Activated naive CD4-positive, alpha-beta T cell treated with anti-CD3 and anti-CD28 coated beads, Interleukin-2, amount 10 ng/mL, durations not matched to agents 7 days and 5 days (primary cell): Measurements from ENCODE around the gene UFSP1.

Experiments used
- CTCF ChIA-PET: fragments of 350-600 bp; sonication (Branson Sonifier 250); formaldehyde crosslinking; loops from one replicate; lab custom pipeline; 2021; ENCODE audit warnings: antibody characterized with exemption; lab: Charles Lee
- DNase-seq: peaks from one replicate; pipeline ENCODE4 v3.0.0-alpha.2; 2020
- H3K27ac Mint-ChIP-seq: one replicate; pipeline ENCODE4 v1.8.0; 2021; ENCODE audit warnings: mild to moderate bottlenecking, moderate library complexity, mixed read lengths
- H3K27me3 Mint-ChIP-seq: one replicate; pipeline ENCODE4 v1.8.0; 2021; ENCODE audit warnings: mild to moderate bottlenecking, mixed read lengths
- H3K36me3 Mint-ChIP-seq: one replicate; pipeline ENCODE4 v1.8.0; 2021; ENCODE audit warnings: mixed read lengths
- H3K4me1 Mint-ChIP-seq: one replicate; pipeline ENCODE4 v1.8.0; 2021; ENCODE audit warnings: mixed read lengths
- H3K4me3 Mint-ChIP-seq: one replicate; pipeline ENCODE4 v1.8.0; 2021; ENCODE audit warnings: mild to moderate bottlenecking, moderate library complexity, mixed read lengths
- H3K9me3 Mint-ChIP-seq: one replicate; pipeline ENCODE4 v1.8.0; 2021; ENCODE audit warnings: mixed read lengths

Gene UFSP1

GRCh38 chr7:100882201-100882600 is 7.3 kb downstream of the UFSP1 start:
- peaks cover 85% of the 10 kb centered on the region for H3K36me3 Mint-ChIP-seq
- H3K4me1 Mint-ChIP-seq = peaks cover 59% of the 10 kb centered on the region
- H3K4me3 Mint-ChIP-seq = no peak overlapping the region
- CTCF ChIA-PET = no interaction called here
- DNase-seq = no peak
- H3K9me3 Mint-ChIP-seq = no peaks in the 10 kb centered on the region
- H3K27me3 Mint-ChIP-seq = no peaks in the 10 kb centered on the region
- no peak overlapping the region for H3K27ac Mint-ChIP-seq

DNA sequence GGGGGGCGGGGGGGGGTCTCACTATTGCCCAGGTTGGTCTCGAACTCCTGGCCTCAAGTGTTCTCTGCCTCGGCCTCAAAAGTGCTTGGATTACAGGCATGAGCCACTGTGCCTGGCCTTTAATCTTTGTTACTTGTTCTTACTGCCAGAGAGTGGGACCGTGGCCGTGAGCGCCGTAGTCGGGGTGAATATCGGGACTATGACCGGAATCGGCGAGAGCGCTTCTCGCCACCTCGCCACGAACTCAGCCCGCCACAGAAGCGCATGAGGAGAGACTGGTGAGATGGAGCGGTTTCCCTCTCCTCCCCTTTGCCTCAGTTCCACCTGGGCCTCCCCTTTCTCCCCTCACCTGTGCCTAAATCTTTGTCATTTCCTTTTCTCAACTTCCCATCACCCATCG is 8.4 kb downstream of the UFSP1 start:
- no peak for DNase-seq
- no peaks in the 10 kb centered on the region for H3K9me3 Mint-ChIP-seq
- peaks cover 58% of the 10 kb centered on the region for H3K4me1 Mint-ChIP-seq
- no peak overlapping the region for H3K4me3 Mint-ChIP-seq
- no peaks in the 10 kb centered on the region for H3K27me3 Mint-ChIP-seq
- CTCF ChIA-PET = interaction anchor here (0.5 kb wide), 1 partner anchor 255 kb away, joined by 4 read pairs; no protein-coding TSS in a partner anchor
- peaks cover 81% of the 10 kb centered on the region for H3K36me3 Mint-ChIP-seq
- peak overlapping the region; percentile 77 for H3K27ac Mint-ChIP-seq

DNA sequence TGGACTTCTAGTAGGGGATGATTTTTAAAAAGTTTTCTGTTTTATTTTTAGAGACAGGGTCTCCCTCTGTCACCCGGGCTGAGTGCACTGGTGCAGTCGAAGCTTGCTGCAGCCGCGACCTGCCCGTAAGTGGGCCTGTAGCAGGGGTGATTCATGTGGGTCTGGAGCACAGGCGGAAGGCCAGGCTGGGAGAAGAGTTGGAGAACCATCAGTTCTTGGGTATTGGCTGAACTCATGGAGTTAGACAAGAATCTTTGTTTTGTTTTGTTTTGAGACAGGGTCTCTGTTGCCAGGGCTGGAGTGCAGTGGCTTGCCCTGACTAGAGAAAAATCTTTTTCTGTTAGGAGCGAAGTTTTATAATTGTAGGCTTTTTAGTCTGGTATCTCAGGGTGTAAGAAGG is 8.9 kb downstream of the UFSP1 start:
- Mint-ChIP-seq H3K27ac (no peak overlapping the region), H3K4me1 (peaks cover 57% of the 10 kb centered on the region), H3K36me3 (peaks cover 78% of the 10 kb centered on the region), H3K27me3 (no peaks in the 10 kb centered on the region), H3K4me3 (no peak overlapping the region), H3K9me3 (no peaks in the 10 kb centered on the region)
- no peak for DNase-seq
- CTCF ChIA-PET = no interaction called here

DNA sequence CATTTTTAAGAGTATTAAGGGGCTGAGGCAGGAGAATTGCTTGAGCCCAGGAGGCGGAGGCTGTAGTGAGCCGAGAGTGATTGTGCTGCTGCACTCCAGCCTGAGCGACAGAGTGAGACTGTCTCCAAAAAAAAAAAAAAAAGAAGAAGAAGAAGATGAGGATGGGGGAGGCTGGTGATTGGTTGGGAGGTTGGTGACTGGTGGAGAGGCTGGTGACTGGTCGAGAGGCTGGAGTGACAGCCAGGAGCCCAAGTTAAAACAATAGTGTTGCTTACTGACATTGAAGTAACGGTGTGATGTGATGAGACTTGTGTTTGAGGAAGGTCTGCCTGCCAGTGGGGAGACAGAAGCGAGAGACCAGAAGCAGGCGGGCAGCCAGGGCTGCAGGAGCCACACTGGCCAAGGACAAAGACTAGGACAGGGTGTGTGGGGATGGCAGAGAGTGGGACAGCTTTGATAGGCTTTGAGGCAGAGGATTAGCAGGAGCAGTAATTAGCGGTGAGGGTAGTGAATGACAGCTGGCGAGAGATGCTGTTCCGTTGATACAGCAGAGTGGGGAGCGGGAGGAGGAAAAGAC is 9.7 kb downstream of the UFSP1 start:
- CTCF ChIA-PET = interaction anchor here (0.6 kb wide), 1 partner anchor 179 kb away, joined by 3 read pairs; no protein-coding TSS in a partner anchor
- Mint-ChIP-seq H3K36me3 (peaks cover 76% of the 10 kb centered on the region), H3K4me3 (no peak overlapping the region), H3K27me3 (peaks cover 3% of the 10 kb centered on the region), H3K4me1 (peaks cover 59% of the 10 kb centered on the region), H3K27ac (peak overlapping the region; percentile 8), H3K9me3 (no peaks in the 10 kb centered on the region)
- no peak for DNase-seq

- H3K4me3 Mint-ChIP-seq = no peak overlapping the region
- CTCF ChIA-PET = no interaction called here
Observed at GRCh38 chr7:100878685-100879084, 10.8 kb downstream of the UFSP1 start.

DNA sequence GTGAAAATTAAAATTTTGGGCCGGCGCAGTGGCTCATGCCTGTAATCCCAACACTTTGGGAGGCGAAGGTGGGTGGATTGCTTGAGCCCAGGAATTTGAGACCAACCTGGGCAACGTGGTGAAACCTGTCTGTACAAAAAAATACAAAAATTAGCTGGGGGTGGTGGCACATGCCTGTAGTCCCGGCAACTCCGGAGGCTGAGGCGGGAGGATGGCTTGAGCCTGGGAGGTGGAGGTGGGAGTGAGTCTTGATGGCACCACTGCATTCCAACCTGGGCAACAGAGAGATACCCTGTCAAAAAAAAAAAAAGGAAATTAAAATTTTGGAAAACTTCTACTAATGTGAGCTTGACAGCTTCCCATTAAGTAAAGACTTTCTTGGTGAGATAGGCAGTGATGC is 11.5 kb downstream of the UFSP1 start:
- Mint-ChIP-seq H3K27ac (no peak overlapping the region), H3K4me3 (no peak overlapping the region), H3K9me3 (no peaks in the 10 kb centered on the region), H3K4me1 (peaks cover 66% of the 10 kb centered on the region), H3K36me3 (peaks cover 74% of the 10 kb centered on the region), H3K27me3 (peaks cover 6% of the 10 kb centered on the region)
- DNase-seq = no peak
- CTCF ChIA-PET = interaction anchor here (0.9 to 2.2 kb wide), 2 partner anchors 25 to 199 kb away, joined by 3 to 7 read pairs; partner anchors contain the start of gene SLC12A9

More at GRCh38 chr7:100878685-100879084, 10.8 kb downstream of the UFSP1 start:
- no peaks in the 10 kb centered on the region for H3K9me3 Mint-ChIP-seq
- no peak for DNase-seq
- H3K27ac Mint-ChIP-seq = peak overlapping the region; percentile 20
- H3K27me3 Mint-ChIP-seq = peaks cover 6% of the 10 kb centered on the region
- H3K4me1 Mint-ChIP-seq = peaks cover 66% of the 10 kb centered on the region
- peaks cover 75% of the 10 kb centered on the region for H3K36me3 Mint-ChIP-seq

- peak; percentile 60 for DNase-seq
- Mint-ChIP-seq H3K4me3 (peak overlapping the region; percentile 97), H3K27ac (peak overlapping the region; percentile 98), H3K27me3 (peaks cover 6% of the 10 kb centered on the region), H3K4me1 (peaks cover 58% of the 10 kb centered on the region), H3K9me3 (no peaks in the 10 kb centered on the region), H3K36me3 (peaks cover 63% of the 10 kb centered on the region)
- CTCF ChIA-PET = interaction anchor here (1.3 to 1.9 kb wide), 3 partner anchors 14 to 170 kb away, joined by 4 to 7 read pairs (median 5); partner anchors contain the start of genes POP7, SLC12A9 and UFSP1
Observed at GRCh38 chr7:100875356-100875751, 14.2 kb downstream of the UFSP1 start.

GRCh38 chr7:100874577-100875355 is 14.7 kb downstream of the UFSP1 start, which contains the start of gene SRRT:
Gene SRRT, plus strand, starts transcription at chr7:100875103. Its CDS starts 488 bp downstream, at chr7:100875591.
- peak within 1 kb of the TSS; percentile 97 for H3K4me3 Mint-ChIP-seq
- no peaks in the 10 kb centered on the region for H3K9me3 Mint-ChIP-seq
- DNase-seq = peak; percentile 99
- H3K4me1 Mint-ChIP-seq = peaks cover 55% of the 10 kb centered on the region
- peaks cover 6% of the 10 kb centered on the region for H3K27me3 Mint-ChIP-seq
- CTCF ChIA-PET = interaction anchor here (1.3 to 1.9 kb wide), 3 partner anchors 15 to 169 kb away, joined by 4 to 7 read pairs (median 5); partner anchors contain the start of genes POP7, SLC12A9 and UFSP1
- peaks cover 60% of the 10 kb centered on the region for H3K36me3 Mint-ChIP-seq
- peak within 1 kb of the TSS; percentile 98 for H3K27ac Mint-ChIP-seq

DNA sequence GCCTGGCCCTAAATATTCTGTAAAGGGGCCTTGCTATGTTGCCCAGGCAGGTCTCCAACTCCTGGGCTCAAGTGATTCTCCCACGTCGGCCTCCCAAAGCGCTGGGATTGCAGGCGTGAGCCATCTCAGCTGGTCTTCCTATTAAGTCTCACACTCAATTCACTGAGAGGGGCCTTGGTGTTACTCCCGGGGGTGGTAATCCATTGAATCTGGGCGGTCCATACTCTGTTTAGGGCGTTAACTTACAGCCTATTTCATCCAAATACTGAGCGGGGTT is 15.3 kb downstream of the UFSP1 start:
- no peak for DNase-seq
- Mint-ChIP-seq H3K27ac (peak overlapping the region; percentile 98), H3K9me3 (no peaks in the 10 kb centered on the region), H3K4me1 (peaks cover 49% of the 10 kb centered on the region), H3K36me3 (peaks cover 55% of the 10 kb centered on the region), H3K4me3 (peak overlapping the region; percentile 97), H3K27me3 (peaks cover 6% of the 10 kb centered on the region)
- CTCF ChIA-PET = interaction anchor here (1.3 kb wide), 1 partner anchor 22 kb away, joined by 4 read pairs; the partner anchor contains the start of gene SLC12A9

DNA sequence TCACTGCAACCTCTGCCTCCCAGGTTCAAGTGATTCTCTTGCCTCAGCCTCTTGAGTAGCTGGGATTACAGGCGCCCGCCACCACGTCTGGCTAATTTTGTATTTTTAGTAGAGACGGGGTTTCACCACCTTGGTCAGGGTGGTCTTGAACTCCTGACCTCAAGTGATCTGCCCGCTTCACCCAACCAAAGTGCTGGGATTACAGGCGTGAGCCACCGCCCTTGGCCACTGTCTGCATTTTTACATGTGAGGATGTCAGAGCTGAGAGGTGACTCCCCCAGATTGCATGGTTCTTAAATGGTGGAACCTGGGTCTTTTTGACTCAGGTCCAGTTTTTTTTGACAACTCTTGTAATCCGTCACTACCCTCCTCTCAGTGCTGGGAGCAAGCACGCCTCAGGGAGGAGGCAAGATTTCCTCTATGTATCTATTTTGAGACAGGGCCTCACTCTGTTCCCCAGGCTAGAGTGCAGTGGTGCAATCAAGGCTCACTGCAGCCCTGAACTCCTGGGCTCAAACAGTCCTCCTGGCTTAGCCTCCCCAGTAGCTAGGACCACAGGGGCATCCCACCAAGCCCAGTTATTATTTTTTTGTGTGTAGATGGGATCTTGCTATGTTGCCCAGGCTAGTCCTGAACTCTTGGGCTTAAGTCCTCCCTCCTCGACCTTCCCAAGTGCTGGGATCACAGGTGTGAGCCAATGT is 15.8 kb downstream of the UFSP1 start:
- H3K27me3 Mint-ChIP-seq = peaks cover 6% of the 10 kb centered on the region
- H3K4me3 Mint-ChIP-seq = peak overlapping the region; percentile 97
- H3K36me3 Mint-ChIP-seq = peaks cover 52% of the 10 kb centered on the region
- no peak for DNase-seq
- peaks cover 46% of the 10 kb centered on the region for H3K4me1 Mint-ChIP-seq
- H3K27ac Mint-ChIP-seq = peak overlapping the region; percentile 98
- no peaks in the 10 kb centered on the region for H3K9me3 Mint-ChIP-seq
- CTCF ChIA-PET = no interaction called here

DNA sequence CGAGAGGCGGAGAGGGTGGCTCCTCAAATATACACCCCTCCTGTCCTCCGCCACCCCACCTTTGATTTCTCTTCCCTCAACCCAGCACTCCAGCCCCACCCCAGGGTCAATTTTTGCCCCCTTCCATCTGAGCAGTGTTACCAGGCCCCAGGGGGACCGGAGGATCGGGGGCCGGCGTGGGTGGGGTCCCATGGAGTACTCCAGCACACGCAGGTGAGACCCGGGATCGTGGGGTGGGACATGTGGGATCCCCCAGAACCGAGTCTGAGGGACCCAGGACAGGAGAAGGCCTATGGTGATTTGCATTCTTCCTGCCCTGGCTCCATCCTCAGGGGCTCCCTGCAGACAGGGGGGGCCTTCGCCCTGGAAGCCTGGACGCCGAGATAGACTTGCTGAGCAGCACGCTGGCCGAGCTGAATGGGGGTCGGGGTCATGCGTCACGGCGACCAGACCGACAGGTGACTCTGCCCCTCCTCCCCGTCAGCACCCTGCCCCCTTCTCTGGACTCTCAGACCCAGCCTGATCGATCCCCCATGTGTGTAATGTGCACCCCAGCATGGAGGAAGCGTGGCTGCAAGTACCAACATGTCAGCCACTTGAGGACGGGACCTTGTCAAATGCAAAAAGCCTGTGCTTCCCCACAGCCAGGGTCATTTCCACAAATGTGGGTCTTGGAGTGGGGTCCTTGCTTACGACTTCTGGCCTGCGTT is 21.6 kb downstream of the UFSP1 start:
- Mint-ChIP-seq H3K27ac (peak overlapping the region; percentile 83), H3K4me1 (peaks cover 29% of the 10 kb centered on the region), H3K27me3 (no peaks in the 10 kb centered on the region), H3K36me3 (peaks cover 28% of the 10 kb centered on the region), H3K9me3 (no peaks in the 10 kb centered on the region), H3K4me3 (peak overlapping the region; percentile 88)
- CTCF ChIA-PET = no interaction called here
- DNase-seq = no peak

GRCh38 chr7:100867040-100867775 is 22.3 kb downstream of the UFSP1 start, which contains the start of gene TRIP6:
Gene TRIP6, plus strand, starts transcription at chr7:100867387. Its CDS starts 111 bp downstream, at chr7:100867498.
- Mint-ChIP-seq H3K9me3 (no peaks in the 10 kb centered on the region), H3K4me3 (peak within 1 kb of the TSS; percentile 88), H3K4me1 (peaks cover 29% of the 10 kb centered on the region), H3K36me3 (peaks cover 30% of the 10 kb centered on the region), H3K27me3 (no peaks in the 10 kb centered on the region), H3K27ac (peak within 1 kb of the TSS; percentile 93)
- DNase-seq = peak; percentile 73
- CTCF ChIA-PET = interaction anchor here (1.1 kb wide), 1 partner anchor 15 kb away, joined by 3 read pairs; the partner anchor contains the start of gene SLC12A9

GRCh38 chr7:100866729-100867039 is 22.8 kb downstream of the UFSP1 start:
- Mint-ChIP-seq H3K36me3 (peaks cover 32% of the 10 kb centered on the region), H3K27me3 (no peaks in the 10 kb centered on the region), H3K4me3 (peak overlapping the region; percentile 88), H3K4me1 (peaks cover 29% of the 10 kb centered on the region), H3K27ac (peak overlapping the region; percentile 93), H3K9me3 (no peaks in the 10 kb centered on the region)
- no peak for DNase-seq
- CTCF ChIA-PET = interaction anchor here (1.1 kb wide), 1 partner anchor 15 kb away, joined by 3 read pairs; the partner anchor contains the start of gene SLC12A9
